ENCODE results near the gene BEND6.

BEND6 gene

DNA sequence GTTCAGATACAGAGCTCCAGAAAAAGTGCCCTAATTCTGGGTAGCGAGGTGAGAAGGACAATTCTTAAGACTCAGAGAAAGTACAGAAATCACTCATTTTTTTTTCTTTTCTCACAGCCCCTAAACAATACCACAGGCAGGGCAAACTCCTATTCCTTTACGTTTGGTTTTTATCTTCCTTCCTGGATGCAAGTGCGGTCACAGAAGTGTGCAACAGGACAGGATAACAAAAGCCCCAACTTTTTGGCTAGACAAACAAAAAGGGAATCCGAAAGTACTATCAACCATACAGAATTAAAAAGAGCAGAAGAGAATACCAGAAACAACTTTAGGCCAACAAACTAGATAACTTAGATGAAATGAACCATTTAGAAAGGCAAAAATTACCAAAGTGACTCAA, 18.4 kb upstream of the BEND6 start:
- H3K4me3 ChIP-seq (ENCODE audit: low read length), result no peak overlapping the region

DNA sequence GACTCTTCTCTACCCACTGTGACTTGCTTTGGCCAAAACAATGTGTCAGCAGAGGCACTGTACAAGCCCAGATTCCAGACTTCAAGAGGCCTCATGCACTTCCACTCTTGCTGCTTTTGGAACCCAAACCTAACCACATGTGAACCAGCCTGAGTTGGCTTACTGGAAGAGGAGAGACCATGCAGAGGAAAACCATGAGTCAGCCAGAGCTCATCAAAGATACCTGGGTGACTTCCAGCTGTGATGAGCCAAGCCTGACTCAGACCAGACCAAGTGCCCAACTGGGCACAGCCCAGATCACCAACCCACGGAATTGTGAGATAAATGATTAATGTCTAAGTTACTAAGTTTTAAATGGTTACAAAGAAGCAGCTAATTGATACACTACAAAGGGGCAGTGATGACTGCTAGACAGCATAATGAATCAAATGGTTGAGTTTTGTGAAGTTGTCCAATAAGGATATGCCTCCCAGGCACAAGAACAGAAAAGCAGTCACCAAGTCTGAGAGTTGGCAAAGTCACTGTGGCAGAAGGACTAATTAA, 16.2 kb upstream of the BEND6 start:
- no peak for DNase-seq (ENCODE audit: low read depth, low spot score)
- H3K4me3 ChIP-seq (ENCODE audit: low read length), result no peak overlapping the region

More for the DNA sequence above, 18.4 kb upstream of the BEND6 start:
- DNase-seq (ENCODE audit: low read depth, low spot score), result no peak

DNA sequence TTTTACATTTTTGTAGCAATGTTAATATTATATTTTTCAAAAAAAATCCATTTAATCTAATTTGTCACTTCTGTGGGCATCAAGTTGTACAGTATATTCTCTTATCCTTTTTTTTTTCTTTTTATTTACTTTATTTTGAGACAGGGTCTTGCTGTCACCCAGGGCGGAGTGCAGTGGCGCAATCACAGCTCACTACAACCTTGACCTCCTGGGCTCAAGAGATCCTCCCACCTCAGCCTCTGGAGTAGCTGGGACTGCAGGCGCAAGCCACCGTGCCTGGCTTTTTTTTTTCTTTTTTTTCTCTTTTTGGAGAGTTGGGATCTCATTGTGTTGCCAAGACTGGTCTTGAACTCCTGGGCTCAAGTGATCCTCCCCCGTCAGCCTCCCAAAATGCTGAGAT, 14.4 kb upstream of the BEND6 start:
- H3K4me3 ChIP-seq (ENCODE audit: low read length), result no peak overlapping the region
- no peak for DNase-seq (ENCODE audit: low read depth, low spot score)

DNA sequence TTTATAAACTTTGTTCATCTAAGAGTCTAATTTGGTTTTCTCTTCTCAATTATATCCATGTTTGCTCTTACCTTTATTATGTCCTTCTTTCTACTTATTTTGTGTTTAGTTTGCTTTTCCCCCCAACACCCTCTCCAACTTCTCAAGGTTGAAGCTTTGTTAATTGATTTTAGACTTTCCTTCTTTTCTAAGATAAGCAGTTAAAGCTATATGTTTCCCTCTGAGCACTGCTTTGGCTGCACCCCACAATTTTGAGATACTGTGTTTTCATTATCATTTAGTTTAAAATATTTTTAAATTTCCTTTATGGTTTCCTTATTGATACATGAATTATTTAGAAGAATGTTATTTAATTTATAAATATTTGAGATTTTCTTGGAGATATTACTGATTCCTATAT, 13.9 kb upstream of the BEND6 start:
- DNase-seq (ENCODE audit: low read depth, low spot score), result no peak
- H3K4me3 ChIP-seq (ENCODE audit: low read length), result no peak overlapping the region

- no peak for DNase-seq (ENCODE audit: low read depth, low spot score)
- H3K4me3 ChIP-seq (ENCODE audit: low read length), result no peak overlapping the region
Measured at GRCh38 chr6:56944661-56945060, 10.2 kb upstream of the BEND6 start.

DNA sequence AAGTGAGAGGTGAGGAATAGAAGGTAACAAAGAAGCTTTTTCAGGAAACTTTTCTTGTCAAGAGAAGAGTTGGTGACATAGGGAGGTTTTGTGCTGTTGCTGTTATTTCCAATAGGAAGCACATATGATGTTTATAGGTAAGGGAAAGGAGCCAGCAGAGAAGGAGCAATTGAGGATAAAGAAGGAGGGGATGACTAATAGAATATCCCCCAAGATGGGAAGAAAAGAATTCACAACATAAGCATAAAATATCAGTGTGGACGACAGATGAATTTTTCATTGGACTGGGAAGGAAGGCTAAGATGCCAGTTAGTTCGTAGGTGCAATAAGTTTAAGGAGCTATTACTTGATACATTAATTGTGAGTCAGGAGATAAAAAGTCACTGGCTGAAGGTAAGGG, 8.5 kb upstream of the BEND6 start:
- DNase-seq (ENCODE audit: low read depth, low spot score), result no peak

GRCh38 chr6:56947924-56948323, 7.0 kb upstream of the BEND6 start:
- no peak for DNase-seq (ENCODE audit: low read depth, low spot score)
- no peak overlapping the region for H3K4me3 ChIP-seq (ENCODE audit: low read length)

More for the DNA sequence above, 8.5 kb upstream of the BEND6 start:
- no peak overlapping the region for H3K4me3 ChIP-seq (ENCODE audit: low read length)

DNA sequence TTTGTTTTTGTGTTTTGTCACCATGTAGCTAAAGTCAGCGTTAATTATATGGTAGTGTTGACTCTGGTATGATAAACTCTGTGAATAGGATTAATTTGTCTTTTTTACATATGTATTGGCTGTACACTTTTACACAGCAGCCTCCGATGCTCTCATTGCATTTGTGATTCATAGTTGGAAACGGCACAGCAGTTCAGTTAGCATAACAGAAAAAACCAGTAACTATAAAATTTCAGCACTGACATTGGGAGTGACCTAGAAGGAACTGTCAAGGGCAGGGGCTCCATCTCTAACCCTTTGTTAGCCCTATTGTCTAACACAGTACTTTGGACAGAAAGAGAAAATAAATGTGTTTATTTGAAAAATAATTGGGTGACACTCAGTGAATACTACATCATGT, 5.6 kb upstream of the BEND6 start:
- no peak overlapping the region for H3K4me3 ChIP-seq (ENCODE audit: low read length)

GRCh38 chr6:56949925-56950495, 4.9 kb upstream of the BEND6 start:
- H3K4me3 ChIP-seq (ENCODE audit: low read length), result no peak overlapping the region
- no peak for DNase-seq (ENCODE audit: low read depth, low spot score)

More for the DNA sequence above, 5.6 kb upstream of the BEND6 start:
- DNase-seq (ENCODE audit: low read depth, low spot score), result no peak

DNA sequence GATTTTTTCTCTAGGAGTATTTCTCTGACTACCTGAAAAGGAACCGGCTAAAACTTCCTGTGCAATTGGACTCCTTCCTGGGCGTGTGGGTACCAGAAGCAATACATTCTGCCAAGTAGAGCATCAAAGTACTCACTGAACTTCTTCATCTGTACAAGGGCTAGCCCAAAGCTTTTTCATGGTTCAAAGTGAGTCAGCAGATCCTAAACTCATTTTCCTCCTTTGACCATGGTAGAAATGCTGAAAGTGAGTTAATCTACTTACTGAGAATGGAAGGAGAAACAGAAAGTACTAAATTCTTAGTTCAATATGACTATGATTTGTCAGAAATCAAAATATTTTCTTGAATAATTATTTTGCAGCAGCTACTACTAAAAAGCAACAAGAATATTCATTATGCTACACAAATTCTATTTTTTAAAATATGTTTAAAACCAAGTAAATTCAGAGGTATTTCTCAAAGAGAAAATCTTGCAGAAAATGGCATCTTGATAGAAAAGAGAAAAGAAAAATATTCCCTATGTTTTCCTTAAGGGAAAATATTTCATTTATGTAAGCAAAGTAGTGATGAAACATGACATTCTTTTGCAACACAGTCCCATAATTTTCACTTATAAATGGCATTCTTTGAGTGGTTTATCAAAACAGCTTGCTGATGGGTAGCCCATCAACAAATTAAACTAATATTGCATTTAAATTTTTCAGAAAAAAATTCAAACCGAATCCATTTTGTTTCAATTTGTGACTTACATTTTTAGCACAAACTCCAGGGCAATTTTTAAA, 3.7 kb upstream of the BEND6 start:
- DNase-seq (ENCODE audit: low read depth, low spot score), result no peak
- H3K4me3 ChIP-seq (ENCODE audit: low read length), result no peak overlapping the region

GRCh38 chr6:56953597-56954402, 1.1 kb upstream of the BEND6 start:
- peak overlapping the region; percentile 66 for H3K4me3 ChIP-seq (ENCODE audit: low read length)
- no peak for DNase-seq (ENCODE audit: low read depth, low spot score)

GRCh38 chr6:56955171-56956155, 556 bp downstream of the BEND6 start:
- peak; percentile 80 for DNase-seq (ENCODE audit: low read depth, low spot score)
- peak overlapping the region; percentile 66 for H3K4me3 ChIP-seq (ENCODE audit: low read length)

GRCh38 chr6:56956491-56956890, 1.6 kb downstream of the BEND6 start:
- H3K4me3 ChIP-seq (ENCODE audit: low read length), result no peak overlapping the region
- no peak for DNase-seq (ENCODE audit: low read depth, low spot score)

DNA sequence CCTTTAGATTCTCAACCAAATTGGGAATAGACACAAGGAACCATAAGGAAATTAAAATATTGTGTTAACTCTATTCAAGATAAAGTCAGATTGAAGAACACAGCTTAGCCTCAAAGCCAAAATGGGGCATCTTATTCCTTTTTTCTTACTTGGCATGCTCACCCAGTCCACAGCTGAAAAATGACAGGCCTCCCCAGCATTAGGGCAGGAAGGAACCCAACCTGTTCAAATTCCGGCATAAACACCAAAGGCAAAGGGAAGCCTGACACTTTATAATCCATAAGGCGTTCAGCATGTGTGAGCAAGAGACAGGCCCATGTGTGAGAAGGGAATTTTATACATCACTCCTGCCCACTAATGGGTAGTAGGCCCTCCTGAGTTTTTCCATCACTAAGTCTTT, 2.9 kb downstream of the BEND6 start:
- DNase-seq (ENCODE audit: low read depth, low spot score), result no peak

GRCh38 chr6:56958481-56958880, 3.6 kb downstream of the BEND6 start:
- DNase-seq (ENCODE audit: low read depth, low spot score), result no peak
- H3K4me3 ChIP-seq (ENCODE audit: low read length), result no peak overlapping the region

More for the DNA sequence above, 2.9 kb downstream of the BEND6 start:
- no peak overlapping the region for H3K4me3 ChIP-seq (ENCODE audit: low read length)

GRCh38 chr6:56959094-56959493, 4.2 kb downstream of the BEND6 start:
- no peak for DNase-seq (ENCODE audit: low read depth, low spot score)
- no peak overlapping the region for H3K4me3 ChIP-seq (ENCODE audit: low read length)

DNA sequence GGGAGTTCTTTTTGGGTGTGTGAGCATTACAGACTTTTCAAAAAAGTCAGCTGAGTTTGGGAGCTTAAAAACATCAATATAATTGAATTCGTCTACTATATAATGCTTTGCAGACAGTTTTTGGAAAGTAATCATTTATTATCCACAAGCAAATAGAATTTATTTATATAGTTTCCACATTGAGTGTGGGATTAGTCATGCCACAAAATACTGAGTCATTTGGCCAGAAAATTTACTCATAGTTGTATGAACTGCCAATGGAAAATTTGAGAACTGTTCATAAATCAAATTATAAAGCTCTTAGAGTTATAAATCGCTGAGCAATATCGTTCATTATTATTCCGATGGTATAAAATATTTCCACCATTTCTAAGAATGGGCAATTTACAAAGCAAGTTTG, 5.0 kb downstream of the BEND6 start:
- H3K4me3 ChIP-seq (ENCODE audit: low read length), result no peak overlapping the region
- no peak for DNase-seq (ENCODE audit: low read depth, low spot score)

DNA sequence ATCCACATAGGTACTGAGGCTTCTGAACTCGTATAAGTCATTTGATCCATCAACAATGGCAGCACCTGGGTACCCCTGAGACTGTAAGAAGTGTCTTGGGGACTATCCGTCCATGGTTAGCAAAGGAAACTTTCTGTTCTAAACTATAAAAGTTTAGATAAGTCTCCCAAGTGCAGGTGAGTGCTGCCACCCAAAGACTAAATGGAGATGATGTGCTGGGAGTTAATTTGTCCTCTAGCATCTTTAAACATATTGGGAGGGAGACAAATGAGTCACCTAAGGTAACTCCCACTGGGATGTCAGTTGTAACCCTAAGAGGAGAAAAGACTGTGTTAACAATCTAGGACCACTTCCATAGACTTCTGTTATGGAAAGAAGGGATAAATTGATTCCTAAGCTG, 6.2 kb downstream of the BEND6 start:
- peak; percentile 17 for DNase-seq (ENCODE audit: low read depth, low spot score)
- H3K4me3 ChIP-seq (ENCODE audit: low read length), result no peak overlapping the region

DNA sequence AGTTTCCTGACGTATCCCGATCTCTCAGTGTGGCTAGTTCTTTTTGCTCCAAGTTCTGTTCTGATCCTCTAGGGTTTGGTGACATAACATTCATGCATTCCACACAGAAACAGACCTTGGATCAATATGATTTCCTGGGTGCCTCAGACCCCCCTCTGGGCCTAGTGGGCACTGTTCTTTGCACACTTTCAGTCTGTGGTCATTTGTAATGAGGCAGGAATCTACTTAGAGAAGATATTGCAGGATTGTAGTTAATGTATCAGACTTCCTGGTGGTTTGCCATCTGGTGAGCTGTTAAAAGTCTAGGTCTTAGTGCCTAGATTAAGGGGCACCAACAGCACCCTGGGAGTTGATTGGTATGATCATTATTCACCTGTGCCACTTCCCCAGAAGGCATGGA, 7.5 kb downstream of the BEND6 start:
- no peak overlapping the region for H3K4me3 ChIP-seq (ENCODE audit: low read length)
- DNase-seq (ENCODE audit: low read depth, low spot score), result no peak

Measured in Jurkat, Clone E6-1 (cell line).